GM06990 (cell line): ENCODE results near the gene C1orf116.

Source experiments
- DNase-seq: peaks from one replicate; pipeline ENCODE4 v3.0.0-alpha.2; 2011; ENCODE audit not compliant: insufficient read length; ENCODE audit errors: extremely low read depth
- H3K27me3 ChIP-seq: replicated peaks from 2 replicates; pipeline ENCODE4 v1.6.0; 2011; ENCODE audit warnings: low read length; ENCODE audit not compliant: control insufficient read depth, insufficient read depth
- H3K36me3 ChIP-seq: 2 replicates; pipeline ENCODE4 v1.5.1; 2011; ENCODE audit warnings: low read length; ENCODE audit not compliant: control insufficient read depth, insufficient read depth
- H3K4me3 ChIP-seq: replicated peaks from 2 replicates; pipeline ENCODE4 v1.5.1; 2011; ENCODE audit warnings: low read depth, mild to moderate bottlenecking, control low read depth, low read length
- CTCF ChIP-seq: IDR thresholded peaks from 2 replicates; pipeline ENCODE4 v1.5.1; 2011; ENCODE audit warnings: low read length, control low read depth, mild to moderate bottlenecking, inconsistent platforms; ENCODE audit not compliant: insufficient read depth, poor library complexity, severe bottlenecking

Gene C1orf116

GRCh38 chr1:206970446-206970845, 62.1 kb downstream of the C1orf116 start, which contains the start of gene FCAMR:
FCAMR (minus strand) TSS chr1:206970460; CDS start chr1:206970125, 335 bp downstream.
- H3K27me3 ChIP-seq, result no peaks in the 10 kb centered on the region

GRCh38 chr1:206969090-206969489, 63.5 kb downstream of the C1orf116 start:
- H3K27me3 ChIP-seq, result no peaks in the 10 kb centered on the region
- no peaks in the 10 kb centered on the region for H3K36me3 ChIP-seq
- no peak overlapping the region for H3K4me3 ChIP-seq
- DNase-seq, result no peak
- no peak for TF ChIP-seq CTCF

More at GRCh38 chr1:206970446-206970845, 62.1 kb downstream of the C1orf116 start, which contains the start of gene FCAMR:
- H3K4me3 ChIP-seq, result no peak within 1 kb of the TSS
- no peak for DNase-seq
- no peaks in the 10 kb centered on the region for H3K36me3 ChIP-seq
- no peak for TF ChIP-seq CTCF
